T-helper 17 cell (primary cell): ENCODE data around the gene CCNQ. TPM values are rescaled to one million over a fixed set of nuclear protein-coding genes. Genes with fewer than 3 reads are reported as not detected.
A peak's percentile ranks its signal among the peaks of the same experiment; 100 is the strongest.

ENCODE experiments used
- ATAC-seq: fragments of 150-1000 bp; cut with Tn5 transposase; 2 replicates; pipeline ENCODE4 v1.10.0; 2021; ENCODE audit warnings: mild to moderate bottlenecking, moderate library complexity
- DNase-seq, 3 donors: peaks; one replicate each; pipeline versions ENCODE4 v3.0.0 to v3.0.0-alpha.2; 2020 to 2021
- H3K9me3 ChIP-seq: one replicate; pipeline ENCODE4 v1.7.0; 2013; ENCODE audit warnings: low read length, mild to moderate bottlenecking; ENCODE audit not compliant: control insufficient read depth, poor library complexity, severe bottlenecking
- H3K27ac Mint-ChIP-seq: one replicate; pipeline ENCODE4 v1.8.0; 2022; ENCODE audit warnings: mild to moderate bottlenecking, moderate library complexity, mixed read lengths
- H3K27me3 Mint-ChIP-seq: one replicate; pipeline ENCODE4 v1.8.0; 2022; ENCODE audit warnings: mixed read lengths
- H3K36me3 Mint-ChIP-seq: one replicate; pipeline ENCODE4 v1.8.0; 2022; ENCODE audit warnings: low read depth, mixed read lengths
- H3K4me1 Mint-ChIP-seq: one replicate; pipeline ENCODE4 v1.8.0; 2022; ENCODE audit warnings: mild to moderate bottlenecking, mixed read lengths
- H3K4me3 Mint-ChIP-seq: one replicate; pipeline ENCODE4 v1.8.0; 2022; ENCODE audit warnings: mild to moderate bottlenecking, moderate library complexity, mixed read lengths
- total RNA-seq, 4 donors: library from RNA in 2 of 4; stranded (reverse) in 2 of 4; gene quantifications; one replicate each; pipeline ENCODE4 v1.2.3 and lab custom pipeline; 2022 to 2026

Gene CCNQ
- 10 to 100 TPM; 14.6 to 19.2 TPM for total RNA-seq
- 16.1 to 28.7 reads per million in 2 donors for total RNA-seq (lab: John Stamatoyannopoulos, UW)

DNA sequence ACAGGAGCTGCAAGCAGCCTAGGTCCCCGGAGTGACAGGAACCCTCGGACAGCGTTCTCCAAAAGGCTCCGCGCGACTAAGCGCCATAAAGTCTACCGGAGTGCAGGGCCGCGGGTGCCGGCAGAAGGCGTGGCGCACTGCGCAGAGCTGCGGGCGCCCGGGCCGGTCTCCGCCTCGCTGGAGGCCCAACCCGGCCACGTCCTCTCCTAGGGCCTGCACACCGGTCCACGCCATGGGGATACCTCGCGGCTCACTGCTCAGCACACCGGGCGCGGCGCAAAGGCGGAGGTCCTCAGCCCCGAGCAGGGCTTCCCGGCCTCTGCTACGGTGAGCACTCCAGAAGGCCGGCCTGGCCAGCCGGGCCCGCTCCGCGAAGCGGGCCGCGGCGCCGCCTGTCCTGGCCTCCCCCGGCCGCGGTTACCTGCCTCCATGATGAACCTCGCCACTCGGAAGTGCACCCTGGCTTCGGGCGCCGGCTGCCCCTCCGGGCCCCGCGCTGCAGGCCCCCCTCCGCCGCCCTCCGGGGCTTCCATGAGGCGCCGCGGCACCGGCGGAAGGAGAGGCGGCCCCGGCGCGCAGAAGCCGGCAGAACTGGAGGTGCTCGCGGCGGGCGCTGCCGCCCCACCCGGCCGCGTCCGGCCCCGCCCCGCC, at the start of gene CCNQ:
CCNQ (minus strand) TSS at position 599 of the 651 bp plus-strand sequence; CDS start at position 533, 66 bp downstream.
- ATAC-seq, result peak; percentile 48

DNA sequence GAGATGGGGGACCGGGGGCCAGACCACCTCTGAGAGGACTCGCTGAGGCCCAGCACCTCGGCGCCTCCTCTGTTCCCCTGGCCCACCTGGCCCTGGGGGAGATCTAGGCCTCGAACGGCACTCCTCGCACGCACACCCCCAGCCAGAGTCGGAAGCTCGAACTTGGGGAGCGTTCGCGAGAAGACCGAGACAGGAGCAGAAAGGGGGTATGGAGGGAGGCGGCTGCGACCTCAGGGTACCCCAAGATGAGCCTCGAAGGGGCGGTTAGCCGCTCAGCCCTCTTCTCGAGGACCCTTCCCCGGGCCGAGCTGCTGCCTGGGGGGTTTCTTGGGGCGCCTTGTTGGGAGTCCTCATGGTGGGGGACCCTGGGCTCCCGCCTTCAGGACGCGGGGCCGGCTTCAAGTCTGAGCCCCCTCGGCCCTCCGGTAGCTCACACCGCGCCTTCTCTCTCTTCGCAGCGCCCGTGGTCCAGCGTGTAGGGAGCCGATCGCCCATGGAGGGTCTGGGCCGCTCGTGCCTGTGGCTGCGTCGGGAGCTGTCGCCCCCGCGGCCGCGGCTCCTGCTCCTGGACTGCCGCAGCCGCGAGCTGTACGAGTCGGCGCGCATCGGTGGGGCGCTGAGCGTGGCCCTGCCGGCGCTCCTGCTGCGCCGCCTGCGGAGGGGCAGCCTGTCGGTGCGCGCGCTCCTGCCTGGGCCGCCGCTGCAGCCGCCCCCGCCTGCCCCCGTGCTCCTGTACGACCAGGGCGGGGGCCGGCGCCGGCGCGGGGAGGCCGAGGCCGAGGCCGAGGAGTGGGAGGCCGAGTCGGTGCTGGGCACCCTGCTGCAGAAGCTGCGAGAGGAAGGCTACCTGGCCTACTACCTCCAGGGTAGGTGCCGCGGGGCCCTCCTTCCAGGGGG, 48.8 kb upstream of the CCNQ start:
- peaks cover 4% of the 10 kb centered on the region for H3K4me1 Mint-ChIP-seq
- no peak overlapping the region for H3K27ac Mint-ChIP-seq
- DNase-seq (no peak), ATAC-seq (peak; percentile 29)
- no peaks in the 10 kb centered on the region for H3K9me3 ChIP-seq
- H3K36me3 Mint-ChIP-seq, result no peaks in the 10 kb centered on the region
- H3K4me3 Mint-ChIP-seq, result peak overlapping the region; percentile 52
- no peaks in the 10 kb centered on the region for H3K27me3 Mint-ChIP-seq

More for the DNA sequence above, at the start of gene CCNQ:
- peak in 1 of 3 donors; percentile 15 for DNase-seq
- Mint-ChIP-seq H3K4me1 (peaks cover 31% of the 10 kb centered on the region), H3K36me3 (no peaks in the 10 kb centered on the region), H3K27ac (peak within 1 kb of the TSS; percentile 65), H3K4me3 (peak within 1 kb of the TSS; percentile 95), H3K27me3 (no peaks in the 10 kb centered on the region)
- H3K9me3 ChIP-seq, result no peaks in the 10 kb centered on the region

DNA sequence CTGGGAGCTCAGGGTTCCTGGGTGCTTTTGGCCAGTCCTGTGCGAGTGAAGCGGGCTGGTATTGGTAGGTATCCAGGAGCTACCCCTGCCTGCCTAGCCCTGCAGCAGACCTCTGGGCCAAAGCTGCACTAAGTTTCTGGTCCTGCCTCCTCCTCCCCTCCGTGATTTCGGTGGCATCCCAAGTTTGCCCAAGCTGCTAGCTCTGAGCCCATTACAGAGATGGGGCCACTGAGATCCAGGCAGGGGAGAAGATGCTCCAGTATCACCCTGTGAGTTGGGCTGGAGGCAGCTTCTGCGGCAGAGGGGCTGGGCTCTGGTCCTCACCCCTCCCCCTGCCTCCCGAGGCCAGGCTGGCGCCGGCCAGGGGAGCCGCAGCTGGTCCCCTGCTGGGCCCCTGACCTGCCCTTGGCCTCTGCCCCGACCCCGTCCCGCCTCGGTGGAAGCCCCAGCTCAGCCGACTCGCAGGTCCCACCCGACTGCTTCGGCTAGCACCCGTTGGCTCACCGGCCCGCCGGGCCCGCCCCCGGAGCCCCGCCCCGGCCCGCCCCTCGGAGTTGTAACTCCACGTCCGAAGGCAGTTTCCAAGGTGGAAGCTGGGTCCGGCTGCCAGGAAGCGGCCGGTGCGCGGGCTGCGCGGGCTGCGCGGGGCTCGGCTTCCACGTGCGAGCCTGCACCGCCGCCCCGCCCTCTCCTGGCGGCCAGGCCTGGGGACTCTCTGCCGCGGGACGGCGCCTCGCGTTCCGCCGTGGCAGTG, 47.9 kb upstream of the CCNQ start, which contains the start of gene DUSP9:
DUSP9 (plus strand) TSS at position 584 of the 754 bp plus-strand sequence. CDS start 751 bp downstream, outside the sequence.
- DNase-seq, result no peak
- ATAC-seq, result no peak
- H3K4me3 Mint-ChIP-seq, result peak within 1 kb of the TSS; percentile 58

DNA sequence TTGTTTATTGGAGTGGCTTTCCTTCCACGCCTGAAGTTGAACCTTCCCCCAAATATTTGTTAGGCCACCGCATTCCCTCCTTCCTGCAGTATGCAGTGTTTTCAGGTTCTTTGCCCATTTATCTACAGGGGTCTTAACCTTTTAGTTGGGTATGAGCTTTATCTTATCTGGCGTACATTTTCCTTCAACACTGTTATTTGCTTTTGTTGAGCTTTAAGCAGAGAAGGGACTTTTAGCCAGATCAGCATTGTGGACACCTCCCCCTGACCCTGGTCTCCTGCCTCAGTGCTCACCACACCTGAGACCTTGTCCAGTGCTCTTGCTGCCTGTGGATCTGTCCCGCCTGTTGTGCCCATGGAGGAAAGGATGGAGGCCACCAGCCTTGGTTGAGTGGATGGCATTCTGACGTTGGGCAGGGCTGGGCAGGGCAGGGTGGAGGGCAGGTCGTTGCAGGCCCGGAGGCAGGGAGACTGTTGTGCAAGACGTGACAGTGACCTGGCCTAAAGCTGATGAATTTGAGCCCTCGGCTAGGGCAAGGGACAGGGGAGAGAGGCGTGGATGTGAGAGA, 47.1 kb upstream of the CCNQ start:
- no peaks in the 10 kb centered on the region for H3K9me3 ChIP-seq
- Mint-ChIP-seq H3K4me3 (peak overlapping the region; percentile 58), H3K4me1 (peaks cover 11% of the 10 kb centered on the region), H3K27ac (no peak overlapping the region), H3K36me3 (no peaks in the 10 kb centered on the region), H3K27me3 (peaks cover 5% of the 10 kb centered on the region)
- ATAC-seq (no peak), DNase-seq (no peak)

More for the DNA sequence above, 47.9 kb upstream of the CCNQ start, which contains the start of gene DUSP9:
- H3K9me3 ChIP-seq, result no peaks in the 10 kb centered on the region
- no peaks in the 10 kb centered on the region for H3K36me3 Mint-ChIP-seq
- H3K4me1 Mint-ChIP-seq, result peaks cover 5% of the 10 kb centered on the region
- peaks cover under 1% of the 10 kb centered on the region for H3K27me3 Mint-ChIP-seq
- no peak within 1 kb of the TSS for H3K27ac Mint-ChIP-seq

DNA sequence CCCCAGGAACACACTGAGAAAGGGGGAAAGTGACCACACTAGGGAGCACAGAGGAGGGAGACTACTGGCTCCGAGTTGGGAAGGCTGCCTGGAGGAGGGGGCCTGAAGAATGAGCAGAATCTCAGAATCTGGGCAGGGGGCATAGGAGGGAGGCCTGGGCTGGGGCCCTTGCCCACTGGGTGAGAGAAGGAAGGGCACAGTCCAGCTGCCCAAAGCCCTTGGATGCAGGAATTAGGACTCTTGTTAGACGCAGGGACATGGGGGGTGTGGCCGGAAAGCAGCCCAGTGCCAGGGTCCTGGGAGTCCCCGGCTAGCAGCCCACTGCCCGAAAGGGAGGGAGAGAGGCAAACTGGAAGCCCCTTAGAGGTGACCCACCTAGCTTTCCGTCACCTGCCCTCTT, 46.2 kb upstream of the CCNQ start:
- Mint-ChIP-seq H3K27ac (no peak overlapping the region), H3K27me3 (peaks cover 11% of the 10 kb centered on the region), H3K36me3 (no peaks in the 10 kb centered on the region), H3K4me1 (peaks cover 12% of the 10 kb centered on the region), H3K4me3 (peak overlapping the region; percentile 21)
- ATAC-seq, result no peak
- DNase-seq, result no peak
- no peaks in the 10 kb centered on the region for H3K9me3 ChIP-seq

DNA sequence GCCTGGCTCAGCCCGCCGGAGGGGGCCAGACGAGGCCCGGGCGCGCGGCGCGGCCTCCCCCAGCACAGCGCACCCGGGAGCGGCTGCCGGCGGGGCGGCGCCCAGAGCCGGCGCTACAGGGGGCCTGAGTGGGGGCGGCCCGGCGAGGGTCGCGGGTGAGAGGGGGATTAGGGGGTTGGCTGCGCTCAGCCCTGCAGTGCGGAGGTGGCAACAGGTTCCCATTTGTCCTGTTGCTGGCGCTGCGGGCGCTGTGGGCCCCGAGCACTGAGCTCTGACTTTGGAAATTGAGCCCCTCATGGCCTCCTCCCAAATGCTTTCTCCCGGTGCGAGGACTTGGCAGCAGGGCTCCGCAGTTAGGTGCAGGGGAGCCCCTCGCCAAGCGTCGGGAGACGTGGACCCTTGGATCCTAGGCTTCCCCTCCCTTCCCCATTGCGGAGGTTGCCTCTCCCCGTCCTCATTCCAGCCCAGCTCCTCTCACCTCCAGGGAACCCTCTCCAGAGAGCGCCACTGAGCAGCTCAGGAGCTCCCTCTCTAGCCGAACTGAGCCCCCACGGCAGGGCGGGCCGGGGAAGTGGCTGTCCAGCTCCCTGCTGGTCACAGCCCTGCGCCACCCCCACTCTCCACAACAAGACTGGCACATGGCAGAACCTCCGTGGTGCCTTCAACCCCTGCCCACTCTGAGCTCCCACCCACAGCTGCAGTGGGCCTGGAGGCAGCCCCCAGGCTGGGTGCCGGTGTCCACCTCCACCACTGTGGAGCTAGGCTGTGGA, 45.6 kb upstream of the CCNQ start:
- Mint-ChIP-seq H3K36me3 (no peaks in the 10 kb centered on the region), H3K27me3 (peaks cover 11% of the 10 kb centered on the region), H3K4me3 (peak overlapping the region; percentile 21), H3K27ac (no peak overlapping the region), H3K4me1 (peaks cover 12% of the 10 kb centered on the region)
- no peak for ATAC-seq
- H3K9me3 ChIP-seq, result no peaks in the 10 kb centered on the region
- no peak for DNase-seq

DNA sequence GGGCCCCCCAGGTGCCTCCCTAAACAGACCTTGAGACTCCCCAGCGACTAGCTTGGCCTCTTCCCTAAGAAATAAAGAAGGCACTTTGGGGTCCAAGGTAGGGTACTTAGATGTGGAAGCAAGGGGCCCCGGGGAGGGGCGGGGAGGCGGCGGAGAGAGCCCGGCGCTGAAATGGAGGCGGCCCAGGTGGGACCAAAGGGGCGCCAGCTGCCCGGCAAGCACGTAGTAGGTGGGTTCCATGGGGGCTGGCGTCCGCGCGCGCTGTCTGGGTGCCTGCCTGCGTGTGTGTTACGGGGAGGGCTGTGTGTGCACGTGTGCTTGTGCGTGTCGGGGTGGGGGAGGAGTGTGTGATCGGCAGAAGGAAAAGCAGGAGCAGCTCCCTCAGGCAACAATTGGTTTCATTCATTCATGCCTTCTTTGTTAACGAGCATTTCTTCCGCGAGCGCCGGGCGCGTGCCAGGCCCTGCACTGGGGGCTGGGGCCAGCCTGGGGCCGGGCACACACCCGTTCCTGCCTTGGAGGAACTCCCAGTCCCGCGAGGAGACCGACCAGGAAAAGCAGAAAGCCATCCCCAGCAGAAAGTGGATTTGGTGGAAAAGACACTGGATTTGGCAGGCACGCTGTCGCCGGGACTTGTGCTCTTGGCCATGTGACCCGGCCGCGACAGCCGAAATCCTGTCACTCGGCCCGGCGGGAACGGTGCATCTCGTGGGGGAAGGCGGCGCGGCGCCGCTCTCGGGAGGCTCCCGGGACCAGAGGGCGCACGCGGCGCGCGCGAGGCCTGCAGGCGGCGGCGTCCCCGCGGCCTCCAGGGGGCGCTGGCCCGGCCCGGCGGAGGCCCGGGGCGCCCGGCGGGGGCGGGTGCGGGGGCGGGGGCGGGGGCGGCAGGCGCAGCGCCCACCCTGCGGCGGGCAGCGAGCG, 44.8 kb upstream of the CCNQ start:
- Mint-ChIP-seq H3K27me3 (peaks cover 11% of the 10 kb centered on the region), H3K27ac (no peak overlapping the region), H3K4me3 (peak overlapping the region; percentile 81), H3K4me1 (peaks cover 12% of the 10 kb centered on the region), H3K36me3 (no peaks in the 10 kb centered on the region)
- DNase-seq (no peak), ATAC-seq (peak; percentile 55)
- no peaks in the 10 kb centered on the region for H3K9me3 ChIP-seq

DNA sequence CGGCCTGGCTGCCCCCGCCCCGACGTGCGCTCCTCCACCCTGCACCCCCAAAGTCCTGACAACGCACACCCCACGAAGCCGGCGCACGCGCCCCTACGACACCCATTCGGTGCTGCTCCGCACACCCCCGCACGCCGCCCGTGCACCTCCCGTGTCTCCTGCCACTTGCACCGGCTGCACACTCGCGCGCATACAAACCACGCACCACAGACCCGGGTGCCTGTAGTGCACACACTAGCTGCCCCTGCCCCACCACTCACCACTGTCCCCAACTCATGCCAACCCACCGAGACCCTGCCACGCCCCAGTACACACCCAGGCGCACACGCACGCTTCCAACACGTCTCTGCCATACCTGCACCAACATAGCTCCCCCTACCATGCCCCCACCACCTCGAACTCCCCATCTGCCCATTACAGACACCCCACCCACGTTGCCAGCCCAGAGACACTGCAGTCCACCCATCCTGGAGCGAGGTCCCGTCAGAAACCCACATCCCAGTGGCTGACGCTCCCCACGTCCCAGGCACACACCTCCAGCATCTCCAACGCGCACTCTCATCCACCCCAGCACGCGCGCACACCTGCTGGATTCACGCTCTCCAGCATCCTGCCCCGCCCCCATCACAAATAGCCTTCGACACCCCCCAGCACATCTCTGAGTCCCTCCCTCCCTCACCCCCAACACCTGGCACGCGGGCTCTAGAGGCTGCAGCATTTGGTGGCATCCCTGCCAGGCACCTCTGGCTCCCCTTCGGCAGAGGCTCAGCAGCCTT, 43.9 kb upstream of the CCNQ start:
- Mint-ChIP-seq H3K36me3 (no peaks in the 10 kb centered on the region), H3K27me3 (peaks cover 11% of the 10 kb centered on the region), H3K4me1 (peaks cover 12% of the 10 kb centered on the region), H3K4me3 (peak overlapping the region; percentile 81), H3K27ac (no peak overlapping the region)
- no peaks in the 10 kb centered on the region for H3K9me3 ChIP-seq
- ATAC-seq (no peak), DNase-seq (no peak)

DNA sequence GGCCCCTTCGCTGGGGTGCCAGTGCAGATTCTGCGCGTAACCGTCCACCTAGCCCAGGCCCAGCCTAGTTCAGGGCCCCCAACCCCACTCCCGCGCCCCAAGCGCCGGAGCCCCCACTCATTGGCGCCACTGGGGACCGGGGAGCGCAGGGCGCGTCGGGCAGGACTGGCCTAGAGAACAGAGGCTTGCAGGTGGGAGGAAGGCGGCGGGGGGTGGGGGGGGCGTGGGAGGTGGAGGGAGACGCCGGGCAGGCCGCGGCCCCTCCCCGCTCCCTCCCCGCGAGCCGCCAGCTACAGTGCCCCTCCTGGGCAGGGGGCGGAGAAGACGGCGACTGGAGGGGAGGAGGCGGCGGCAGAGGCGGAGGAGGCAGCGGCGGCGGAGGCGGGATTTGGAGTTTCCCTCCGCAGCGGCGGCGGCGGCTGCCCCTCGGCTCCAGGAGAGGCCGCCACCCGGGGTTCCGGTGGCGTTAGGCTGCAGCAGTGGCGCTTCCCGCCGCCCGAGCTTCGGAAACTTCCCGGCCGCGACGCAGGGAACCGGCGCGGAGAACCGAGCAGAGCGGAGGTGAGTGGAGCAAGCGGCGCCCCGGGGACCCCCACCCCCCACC, 43.2 kb upstream of the CCNQ start:
- Mint-ChIP-seq H3K27me3 (peaks cover 11% of the 10 kb centered on the region), H3K36me3 (no peaks in the 10 kb centered on the region), H3K4me3 (peak overlapping the region; percentile 79), H3K4me1 (peaks cover 12% of the 10 kb centered on the region), H3K27ac (no peak overlapping the region)
- ATAC-seq (peak; percentile 56), DNase-seq (no peak)
- no peaks in the 10 kb centered on the region for H3K9me3 ChIP-seq

DNA sequence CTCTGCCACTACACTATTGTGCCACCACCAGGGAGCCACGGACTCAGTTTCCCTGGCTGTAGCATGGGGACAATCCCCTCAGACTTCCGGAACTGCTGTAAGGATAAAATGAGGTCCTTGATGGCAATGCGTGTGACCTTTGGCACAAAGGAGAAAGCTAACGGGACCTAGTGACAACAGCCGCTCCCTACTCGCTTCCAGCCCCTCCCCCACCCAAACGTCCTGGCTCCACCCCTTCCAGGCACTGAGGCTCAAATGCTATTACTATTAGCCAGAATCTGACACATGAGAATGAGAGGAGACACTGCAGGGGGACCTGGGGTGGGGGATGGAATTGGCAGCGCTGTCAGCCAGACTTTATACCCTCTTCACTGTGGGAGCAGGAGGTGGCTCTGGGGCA, 42.7 kb upstream of the CCNQ start:
- no peaks in the 10 kb centered on the region for H3K36me3 Mint-ChIP-seq
- DNase-seq (no peak), ATAC-seq (no peak)
- H3K4me1 Mint-ChIP-seq, result peaks cover 12% of the 10 kb centered on the region
- peaks cover 11% of the 10 kb centered on the region for H3K27me3 Mint-ChIP-seq
- no peak overlapping the region for H3K27ac Mint-ChIP-seq
- no peaks in the 10 kb centered on the region for H3K9me3 ChIP-seq
- peak overlapping the region; percentile 79 for H3K4me3 Mint-ChIP-seq
